K562 (cell line): ENCODE results near the gene CDKL4. TPM values are rescaled to one million over a fixed set of nuclear protein-coding genes. Genes with fewer than 3 reads are reported as not detected.
A peak's percentile ranks its signal among the peaks of the same experiment; 100 is the strongest.

Experiments
- ATF7 ChIP-seq: fragments of 450-650 bp; IDR thresholded peaks from 2 replicates; pipeline ENCODE4 v1.7.1; 2014; ENCODE audit warnings: mild to moderate bottlenecking, moderate library complexity
- HES1 ChIP-seq: fragments of 450-650 bp; IDR thresholded peaks from 2 replicates; pipeline ENCODE4 v1.6.1; 2016; ENCODE audit warnings: low read depth, mild to moderate bottlenecking, moderate library complexity
- JUND ChIP-seq, 2 experiments: IDR thresholded peaks; 2 replicates in 1 of 2; 3 replicates in 1 of 2; pipeline ENCODE4 v1.6.1; 2011; ENCODE audit warnings: borderline replicate concordance in 2 of 2, low read depth in 2 of 2, low read length in 2 of 2, improper control_type of control experiment in 1 of 2, missing biosample characterization in 1 of 2, missing genetic modification characterization in 1 of 2, missing genetic modification reagents in 1 of 2
- KDM2B ChIP-seq: fragments of 250-450 bp; sonication (Bioruptor Pico); IDR thresholded peaks from 2 replicates; pipeline ENCODE4 v1.8.0; 2021; ENCODE audit warnings: mild to moderate bottlenecking, moderate library complexity
- MAZ ChIP-seq, 2 experiments: fragments of 450-650 bp in 1 of 2; sonication (generic) in 1 of 2; formaldehyde crosslinking; IDR thresholded peaks in 1 of 2; conservative IDR thresholded peaks in 1 of 2; 2 replicates each; pipeline versions ENCODE4 v1.4.0 to v1.5.0; 2020; ENCODE audit warnings: mild to moderate bottlenecking in 1 of 2, missing genetic modification reagents in 1 of 2
- RAD21 ChIP-seq, 2 experiments: fragments of 250-450 bp in 1 of 2; fragments of 450-650 bp in 1 of 2; sonication (Bioruptor Pico) in 1 of 2; formaldehyde crosslinking in 1 of 2; IDR thresholded peaks in 1 of 2; conservative IDR thresholded peaks in 1 of 2; 2 replicates each; pipeline versions ENCODE4 v1.4.0 to v1.8.0; 2020 to 2022; ENCODE audit warnings: mild to moderate bottlenecking in 2 of 2, moderate library complexity in 1 of 2
- SMC3 ChIP-seq: conservative IDR thresholded peaks from 2 replicates; pipeline ENCODE4 v1.6.1; 2011; ENCODE audit warnings: low read depth, low read length, improper control_type of control experiment; ENCODE audit not compliant: insufficient read depth
- STAT5B ChIP-seq: fragments of 250-450 bp; sonication (Bioruptor Pico); IDR thresholded peaks from 2 replicates; pipeline ENCODE4 v1.8.0; 2021; ENCODE audit warnings: mild to moderate bottlenecking, inconsistent platforms
- VEZF1 ChIP-seq: fragments of 200-800 bp; sonication (Bioruptor generic); IDR thresholded peaks from 2 replicates; pipeline ENCODE4 v1.6.1; 2017; ENCODE audit warnings: missing genetic modification characterization, missing compliant biosample characterization
- polyA plus RNA-seq, 8 experiments: library from polyadenylated mRNA; depleted of rRNA in 4 of 8; stranded (reverse) in 5 of 8; unstranded in 3 of 8; fragments of >200 nt; fragmentation: Nextera tagmentation in 2 of 8; fragmentation: Illumina TruSeq in 1 of 8; extraction: Ambion mirVana in 2 of 8; extraction: Trizol in 1 of 8; gene quantifications; 2 replicates each; pipeline versions ENCODE4 v1.2.1 to v1.2.3, GENCODE V29; 2011 to 2014; ENCODE audit warnings: inconsistent platforms in 1 of 8, missing spikeins in 1 of 8
- total RNA-seq, 7 experiments: library from RNA; depleted of rRNA in 6 of 7; stranded (reverse); fragments of >200 nt in 6 of 7; fragmentation: Illumina TruSeq in 2 of 7; extraction: Trizol in 2 of 7; gene quantifications; 2 replicates each; pipeline versions ENCODE4 v1.2.1 to v1.2.3, GENCODE V29; 2011 to 2021; ENCODE audit warnings: low replicate concordance in 1 of 7
- TF ChIP-seq, protein P1 (sequence below): fragments of 450-650 bp; IDR thresholded peaks from 2 replicates; pipeline ENCODE4 v1.6.1; 2016
- TF ChIP-seq, protein P2 (sequence below), 2 experiments: IDR thresholded peaks in 1 of 2; conservative IDR thresholded peaks in 1 of 2; 2 replicates each; pipeline ENCODE4 v1.6.1; 2016; ENCODE audit warnings: low read depth in 2 of 2, mild to moderate bottlenecking in 1 of 2, missing compliant biosample characterization in 1 of 2, missing genetic modification characterization in 1 of 2, moderate library complexity in 1 of 2
- TF ChIP-seq, protein P3 (sequence below): fragments of 450-650 bp; IDR thresholded peaks from 2 replicates; pipeline ENCODE4 v1.6.1; 2018; ENCODE audit not compliant: partially characterized antibody

CDKL4 gene
- total and polyA plus RNA-seq, 9 of the 15 experiments (the other 6 are each of a cell fraction or from before 2014, with no cell fraction given) = not detected

- TF ChIP-seq ATF7 (0 out of 2 replicates have a peak, but pooled peaks have one; percentile 24), RAD21 (CRISPR knock-in tag; conservative IDR thresholded peaks at IDR 0.05 in 1 of 2, IDR thresholded peaks at IDR 0.05 in 1 of 2) (peak; percentile 93 to 95), STAT5B (CRISPR knock-in tag) (no peak), KDM2B (CRISPR knock-in tag) (no peak), VEZF1 (peak; percentile 43; the same call in 1 of the 2 replicates), SMC3 (peak; percentile 89), MAZ (CRISPR knock-in tag; conservative IDR thresholded peaks at IDR 0.05 in 1 of 2, IDR thresholded peaks at IDR 0.05 in 1 of 2) (peak in 1 of 2 experiments; percentile 32; a peak in 1 of 4 replicates), HES1 (no peak), JUND (IDR thresholded peaks at IDR 0.05; ENCODE audit: borderline replicate concordance, low read depth, low read length) (peak; percentile 30), JUND (tag; IDR thresholded peaks at IDR 0.05; ENCODE audit: borderline replicate concordance, low read depth, low read length) (no peak; the same call in 2 of the 3 replicates)
- TF ChIP-seq, protein P1, sequence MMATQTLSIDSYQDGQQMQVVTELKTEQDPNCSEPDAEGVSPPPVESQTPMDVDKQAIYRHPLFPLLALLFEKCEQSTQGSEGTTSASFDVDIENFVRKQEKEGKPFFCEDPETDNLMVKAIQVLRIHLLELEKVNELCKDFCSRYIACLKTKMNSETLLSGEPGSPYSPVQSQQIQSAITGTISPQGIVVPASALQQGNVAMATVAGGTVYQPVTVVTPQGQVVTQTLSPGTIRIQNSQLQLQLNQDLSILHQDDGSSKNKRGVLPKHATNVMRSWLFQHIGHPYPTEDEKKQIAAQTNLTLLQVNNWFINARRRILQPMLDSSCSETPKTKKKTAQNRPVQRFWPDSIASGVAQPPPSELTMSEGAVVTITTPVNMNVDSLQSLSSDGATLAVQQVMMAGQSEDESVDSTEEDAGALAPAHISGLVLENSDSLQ = no peak
- TF ChIP-seq, protein P2, sequence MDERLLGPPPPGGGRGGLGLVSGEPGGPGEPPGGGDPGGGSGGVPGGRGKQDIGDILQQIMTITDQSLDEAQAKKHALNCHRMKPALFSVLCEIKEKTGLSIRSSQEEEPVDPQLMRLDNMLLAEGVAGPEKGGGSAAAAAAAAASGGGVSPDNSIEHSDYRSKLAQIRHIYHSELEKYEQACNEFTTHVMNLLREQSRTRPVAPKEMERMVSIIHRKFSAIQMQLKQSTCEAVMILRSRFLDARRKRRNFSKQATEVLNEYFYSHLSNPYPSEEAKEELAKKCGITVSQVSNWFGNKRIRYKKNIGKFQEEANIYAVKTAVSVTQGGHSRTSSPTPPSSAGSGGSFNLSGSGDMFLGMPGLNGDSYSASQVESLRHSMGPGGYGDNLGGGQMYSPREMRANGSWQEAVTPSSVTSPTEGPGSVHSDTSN (CRISPR knock-in tag; IDR thresholded peaks at IDR 0.05; ENCODE audit: low read depth) = no peak
- TF ChIP-seq, protein P2 (tag; conservative IDR thresholded peaks at IDR 0.05; ENCODE audit: low read depth) = peak; percentile 67
- TF ChIP-seq, protein P3, sequence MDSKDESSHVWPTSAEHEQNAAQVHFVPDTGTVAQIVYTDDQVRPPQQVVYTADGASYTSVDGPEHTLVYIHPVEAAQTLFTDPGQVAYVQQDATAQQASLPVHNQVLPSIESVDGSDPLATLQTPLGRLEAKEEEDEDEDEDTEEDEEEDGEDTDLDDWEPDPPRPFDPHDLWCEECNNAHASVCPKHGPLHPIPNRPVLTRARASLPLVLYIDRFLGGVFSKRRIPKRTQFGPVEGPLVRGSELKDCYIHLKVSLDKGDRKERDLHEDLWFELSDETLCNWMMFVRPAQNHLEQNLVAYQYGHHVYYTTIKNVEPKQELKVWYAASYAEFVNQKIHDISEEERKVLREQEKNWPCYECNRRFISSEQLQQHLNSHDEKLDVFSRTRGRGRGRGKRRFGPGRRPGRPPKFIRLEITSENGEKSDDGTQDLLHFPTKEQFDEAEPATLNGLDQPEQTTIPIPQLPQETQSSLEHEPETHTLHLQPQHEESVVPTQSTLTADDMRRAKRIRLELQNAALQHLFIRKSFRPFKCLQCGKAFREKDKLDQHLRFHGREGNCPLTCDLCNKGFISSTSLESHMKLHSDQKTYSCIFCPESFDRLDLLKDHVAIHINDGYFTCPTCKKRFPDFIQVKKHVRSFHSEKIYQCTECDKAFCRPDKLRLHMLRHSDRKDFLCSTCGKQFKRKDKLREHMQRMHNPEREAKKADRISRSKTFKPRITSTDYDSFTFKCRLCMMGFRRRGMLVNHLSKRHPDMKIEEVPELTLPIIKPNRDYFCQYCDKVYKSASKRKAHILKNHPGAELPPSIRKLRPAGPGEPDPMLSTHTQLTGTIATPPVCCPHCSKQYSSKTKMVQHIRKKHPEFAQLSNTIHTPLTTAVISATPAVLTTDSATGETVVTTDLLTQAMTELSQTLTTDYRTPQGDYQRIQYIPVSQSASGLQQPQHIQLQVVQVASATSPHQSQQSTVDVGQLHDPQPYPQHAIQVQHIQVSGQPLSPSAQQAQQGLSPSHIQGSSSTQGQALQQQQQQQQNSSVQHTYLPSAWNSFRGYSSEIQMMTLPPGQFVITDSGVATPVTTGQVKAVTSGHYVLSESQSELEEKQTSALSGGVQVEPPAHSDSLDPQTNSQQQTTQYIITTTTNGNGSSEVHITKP = peak; percentile 35
These were observed 15.9 kb downstream of the CDKL4 start (continued) for GRCh38 chr2:39227628-39228412.
